Ishikawa (cell line): Measurements from ENCODE around the gene OR6C65.

Source experiments
- CEBPB ChIP-seq: IDR thresholded peaks from 2 replicates; pipeline ENCODE4 v1.6.1; 2012
- CREB1 ChIP-seq: IDR thresholded peaks from 2 replicates; pipeline ENCODE4 v1.6.1; 2012; ENCODE audit warnings: low read depth
- EGR1 ChIP-seq: IDR thresholded peaks from 2 replicates; pipeline ENCODE4 v1.6.1; 2012
- EP300 ChIP-seq: IDR thresholded peaks from 2 replicates; pipeline ENCODE4 v1.6.1; 2012; ENCODE audit warnings: borderline replicate concordance
- FOXM1 ChIP-seq: IDR thresholded peaks from 2 replicates; pipeline ENCODE4 v1.6.1; 2012; ENCODE audit warnings: low read depth, borderline replicate concordance
- NFIC ChIP-seq: IDR thresholded peaks from 2 replicates; pipeline ENCODE4 v1.6.1; 2012
- RAD21 ChIP-seq: IDR thresholded peaks from 2 replicates; pipeline ENCODE4 v1.6.1; 2012; ENCODE audit warnings: low read depth
- TAF1 ChIP-seq: IDR thresholded peaks from 2 replicates; pipeline ENCODE4 v1.6.1; 2012; ENCODE audit warnings: low read depth, mild to moderate bottlenecking
- TCF12 ChIP-seq: IDR thresholded peaks from 2 replicates; pipeline ENCODE4 v1.6.1; 2012; ENCODE audit warnings: low read depth
- TEAD4 ChIP-seq: IDR thresholded peaks from 2 replicates; pipeline ENCODE4 v1.6.1; 2012
- YY1 ChIP-seq: IDR thresholded peaks from 2 replicates; pipeline ENCODE4 v1.6.1; 2012; ENCODE audit warnings: low read depth
- ZBTB7A ChIP-seq: IDR thresholded peaks from 2 replicates; pipeline ENCODE4 v1.6.1; 2012; ENCODE audit warnings: low read depth
- TF ChIP-seq, protein P1 (sequence below): IDR thresholded peaks from 2 replicates; pipeline ENCODE4 v1.6.1; 2012
- TF ChIP-seq, protein P2 (sequence below): IDR thresholded peaks from 2 replicates; pipeline ENCODE4 v1.6.1; 2012; ENCODE audit warnings: low read depth, mild to moderate bottlenecking
- TF ChIP-seq, protein P3 (sequence below): IDR thresholded peaks from 2 replicates; pipeline ENCODE4 v1.6.1; 2012

The OR6C65 gene

DNA sequence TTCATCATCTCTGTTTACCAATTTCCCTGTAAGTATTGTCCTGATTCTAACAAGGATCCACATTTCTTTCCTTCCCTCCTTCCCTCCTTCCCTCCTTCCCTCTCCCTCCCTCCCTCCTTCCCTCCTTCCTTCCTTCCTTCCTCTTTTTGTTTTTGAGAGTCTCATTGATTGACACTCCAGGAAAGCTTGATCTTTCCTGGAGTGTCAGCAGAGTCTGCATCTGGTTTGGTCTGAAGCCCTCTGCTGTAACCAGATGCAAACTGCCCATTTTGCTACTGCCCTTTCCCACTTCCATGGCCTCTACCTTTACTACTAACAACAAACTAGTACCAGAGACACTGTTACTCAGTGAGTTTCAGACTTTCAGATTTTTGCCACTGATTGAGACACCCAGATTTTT lies 14.4 kb upstream of the OR6C65 start:
- TF ChIP-seq, protein P1, sequence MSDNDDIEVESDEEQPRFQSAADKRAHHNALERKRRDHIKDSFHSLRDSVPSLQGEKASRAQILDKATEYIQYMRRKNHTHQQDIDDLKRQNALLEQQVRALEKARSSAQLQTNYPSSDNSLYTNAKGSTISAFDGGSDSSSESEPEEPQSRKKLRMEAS, result no peak
- TF ChIP-seq TEAD4 (no peak), EGR1 (no peak), CREB1 (no peak), CEBPB (no peak)
- TF ChIP-seq, protein P2, sequence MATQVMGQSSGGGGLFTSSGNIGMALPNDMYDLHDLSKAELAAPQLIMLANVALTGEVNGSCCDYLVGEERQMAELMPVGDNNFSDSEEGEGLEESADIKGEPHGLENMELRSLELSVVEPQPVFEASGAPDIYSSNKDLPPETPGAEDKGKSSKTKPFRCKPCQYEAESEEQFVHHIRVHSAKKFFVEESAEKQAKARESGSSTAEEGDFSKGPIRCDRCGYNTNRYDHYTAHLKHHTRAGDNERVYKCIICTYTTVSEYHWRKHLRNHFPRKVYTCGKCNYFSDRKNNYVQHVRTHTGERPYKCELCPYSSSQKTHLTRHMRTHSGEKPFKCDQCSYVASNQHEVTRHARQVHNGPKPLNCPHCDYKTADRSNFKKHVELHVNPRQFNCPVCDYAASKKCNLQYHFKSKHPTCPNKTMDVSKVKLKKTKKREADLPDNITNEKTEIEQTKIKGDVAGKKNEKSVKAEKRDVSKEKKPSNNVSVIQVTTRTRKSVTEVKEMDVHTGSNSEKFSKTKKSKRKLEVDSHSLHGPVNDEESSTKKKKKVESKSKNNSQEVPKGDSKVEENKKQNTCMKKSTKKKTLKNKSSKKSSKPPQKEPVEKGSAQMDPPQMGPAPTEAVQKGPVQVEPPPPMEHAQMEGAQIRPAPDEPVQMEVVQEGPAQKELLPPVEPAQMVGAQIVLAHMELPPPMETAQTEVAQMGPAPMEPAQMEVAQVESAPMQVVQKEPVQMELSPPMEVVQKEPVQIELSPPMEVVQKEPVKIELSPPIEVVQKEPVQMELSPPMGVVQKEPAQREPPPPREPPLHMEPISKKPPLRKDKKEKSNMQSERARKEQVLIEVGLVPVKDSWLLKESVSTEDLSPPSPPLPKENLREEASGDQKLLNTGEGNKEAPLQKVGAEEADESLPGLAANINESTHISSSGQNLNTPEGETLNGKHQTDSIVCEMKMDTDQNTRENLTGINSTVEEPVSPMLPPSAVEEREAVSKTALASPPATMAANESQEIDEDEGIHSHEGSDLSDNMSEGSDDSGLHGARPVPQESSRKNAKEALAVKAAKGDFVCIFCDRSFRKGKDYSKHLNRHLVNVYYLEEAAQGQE, result no peak
- TF ChIP-seq, protein P3, sequence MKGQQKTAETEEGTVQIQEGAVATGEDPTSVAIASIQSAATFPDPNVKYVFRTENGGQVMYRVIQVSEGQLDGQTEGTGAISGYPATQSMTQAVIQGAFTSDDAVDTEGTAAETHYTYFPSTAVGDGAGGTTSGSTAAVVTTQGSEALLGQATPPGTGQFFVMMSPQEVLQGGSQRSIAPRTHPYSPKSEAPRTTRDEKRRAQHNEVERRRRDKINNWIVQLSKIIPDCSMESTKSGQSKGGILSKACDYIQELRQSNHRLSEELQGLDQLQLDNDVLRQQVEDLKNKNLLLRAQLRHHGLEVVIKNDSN, result no peak

DNA sequence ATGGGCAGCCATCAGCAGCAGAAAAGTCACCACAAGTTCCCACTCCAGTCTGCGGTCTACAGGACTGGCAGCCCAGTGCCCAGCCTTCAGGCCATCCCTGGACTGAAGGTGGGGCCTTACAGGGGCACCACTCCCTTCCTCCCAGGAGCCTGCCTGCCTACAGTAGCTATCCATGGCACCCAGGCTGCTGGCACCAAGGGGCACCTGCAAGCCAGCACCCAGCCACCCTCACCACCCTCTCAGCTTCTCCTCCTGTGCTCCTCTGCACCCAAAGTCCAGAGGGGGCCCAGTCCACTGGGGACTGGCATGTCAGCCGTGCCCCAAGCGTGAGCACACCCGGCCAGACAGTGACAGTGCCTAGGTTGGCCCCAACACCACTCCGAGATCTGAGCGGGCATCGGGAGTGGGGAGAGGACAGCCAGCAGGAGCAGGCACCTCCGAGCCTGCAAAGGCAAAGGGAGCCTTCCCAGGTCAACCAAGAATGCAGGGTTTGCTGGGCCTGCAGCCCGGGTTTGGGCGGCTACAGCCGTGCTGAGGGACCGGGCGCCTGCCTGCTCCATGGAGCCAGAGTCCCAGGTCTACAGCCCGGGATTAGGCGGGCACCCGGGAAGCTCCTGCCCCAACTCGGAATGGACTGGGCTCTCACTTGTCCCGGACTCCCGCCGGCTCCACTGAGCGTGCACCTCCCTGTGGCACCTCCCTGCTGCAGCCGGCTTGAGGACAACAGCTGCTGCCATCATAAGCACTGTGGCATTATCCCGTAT lies 8.1 kb upstream of the OR6C65 start:
- TF ChIP-seq, protein P2, result no peak
- no peak for TF ChIP-seq EGR1
- TF ChIP-seq, protein P1, result no peak
- no peak for TF ChIP-seq FOXM1
- TF ChIP-seq CEBPB, result no peak
- no peak for TF ChIP-seq EP300
- TF ChIP-seq TCF12, result no peak

DNA sequence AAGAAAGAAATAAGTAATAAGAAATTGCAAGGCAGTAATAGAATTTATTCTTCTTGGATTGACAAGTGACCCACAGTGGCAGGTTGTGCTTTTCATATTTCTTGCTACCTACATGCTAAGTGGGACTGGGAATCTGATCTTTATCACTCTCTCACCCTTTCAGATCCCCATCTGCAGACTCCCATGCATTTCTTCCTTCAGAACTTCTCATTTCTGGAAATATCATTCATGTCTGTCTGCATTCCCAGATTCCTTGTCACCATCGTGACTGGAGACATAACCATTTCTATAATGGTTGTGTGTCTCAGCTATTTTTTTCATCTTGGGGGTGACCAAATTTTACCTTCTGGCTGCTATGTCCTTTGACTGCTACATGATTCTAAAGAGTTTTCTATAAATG lies 4.0 kb upstream of the OR6C65 start:
- no peak for TF ChIP-seq NFIC
- TF ChIP-seq, protein P2, result no peak
- TF ChIP-seq RAD21, result no peak
- TF ChIP-seq TCF12, result no peak
- TF ChIP-seq TAF1, result no peak
- TF ChIP-seq EP300, result no peak

DNA sequence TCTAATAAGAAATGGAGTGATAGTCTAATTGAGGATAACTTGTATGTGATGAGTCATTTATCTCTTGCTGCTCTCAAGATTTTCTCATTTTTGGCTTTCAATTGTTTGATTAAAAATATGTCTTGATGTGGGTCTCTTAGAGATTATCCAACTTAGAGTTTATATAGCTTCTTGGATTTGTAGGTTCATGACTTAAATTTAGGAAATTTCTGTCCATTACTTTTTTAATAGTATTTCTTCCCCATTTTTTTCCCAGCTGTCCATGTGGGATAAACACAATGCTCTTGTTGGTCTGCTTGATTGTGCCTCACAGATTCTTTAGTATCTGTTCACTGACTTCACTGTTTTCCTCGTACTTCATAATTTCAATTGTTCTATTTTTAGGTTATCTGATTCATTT lies 7.5 kb downstream of the OR6C65 start:
- TF ChIP-seq CREB1 (no peak), EGR1 (no peak), TAF1 (no peak), FOXM1 (no peak), TCF12 (no peak), NFIC (no peak), YY1 (no peak), EP300 (no peak), TEAD4 (no peak), CEBPB (no peak), ZBTB7A (no peak), RAD21 (no peak)
- TF ChIP-seq, protein P2, result no peak
- TF ChIP-seq, protein P1, result no peak
- TF ChIP-seq, protein P3, result no peak
